Kidney epithelial cell (primary cell): ENCODE results near the gene TUBA3E. TPM values are rescaled to one million over a fixed set of nuclear protein-coding genes. Genes with fewer than 3 reads are reported as not detected.
"Not testable (repeated sequence)": the region's sequence is repeated elsewhere in the genome, so short reads cannot be mapped to it uniquely, and the experiment has no call there.

Experiments used
- DNase-seq: peaks from one replicate; pipeline ENCODE4 v3.0.0-alpha.2; 2010; ENCODE audit warnings: low read depth
- H3K27me3 ChIP-seq: 2 replicates; pipeline ENCODE4 v1.6.0; 2011; ENCODE audit warnings: low read length; ENCODE audit not compliant: control insufficient read depth, insufficient read depth
- H3K36me3 ChIP-seq: 2 replicates; pipeline ENCODE4 v1.5.1; 2011; ENCODE audit warnings: low read length; ENCODE audit not compliant: control insufficient read depth, insufficient read depth
- H3K4me3 ChIP-seq: 2 replicates; pipeline ENCODE4 v1.5.1; 2011; ENCODE audit warnings: low read depth, mild to moderate bottlenecking, control low read depth, low read length
- CTCF ChIP-seq: IDR thresholded peaks from 2 replicates; pipeline ENCODE4 v1.5.1; 2011; ENCODE audit warnings: mild to moderate bottlenecking, moderate library complexity, low read length, control low read depth, inconsistent platforms; ENCODE audit not compliant: insufficient read depth, poor library complexity, severe bottlenecking
- total RNA-seq: library from RNA; depleted of rRNA; stranded (reverse); fragments of >200 nt; gene quantifications from 2 replicates; pipeline ENCODE4 v1.2.3, GENCODE V29; 2015

TUBA3E gene
- total RNA-seq, 1 donor from 2014 or later, result not detected

GRCh38 chr2:130169896-130170295 lies 28.3 kb downstream of the TUBA3E start:
- Histone ChIP-seq H3K4me3 (no peak overlapping the region), H3K36me3 (no peaks in the 10 kb centered on the region), H3K27me3 (no peaks in the 10 kb centered on the region)
- TF ChIP-seq CTCF, result no peak
- no peak for DNase-seq

GRCh38 chr2:130169163-130169562 lies 29.1 kb downstream of the TUBA3E start:
- not testable (repeated sequence) for H3K27me3 ChIP-seq, H3K4me3 ChIP-seq, DNase-seq, H3K36me3 ChIP-seq

- DNase-seq, H3K36me3 ChIP-seq: not testable (repeated sequence)
Measured at GRCh38 chr2:130166611-130167010, 31.6 kb downstream of the TUBA3E start.

GRCh38 chr2:130165293-130166016 lies 32.8 kb downstream of the TUBA3E start:
- no peak overlapping the region for H3K4me3 ChIP-seq
- no peaks in the 10 kb centered on the region for H3K36me3 ChIP-seq
- TF ChIP-seq CTCF, result no peak
- H3K27me3 ChIP-seq, result no peaks in the 10 kb centered on the region
- DNase-seq, result no peak

More at GRCh38 chr2:130166611-130167010, 31.6 kb downstream of the TUBA3E start:
- H3K27me3 ChIP-seq, H3K4me3 ChIP-seq: not testable (repeated sequence)

- no peak for TF ChIP-seq CTCF
- Histone ChIP-seq H3K27me3 (no peaks in the 10 kb centered on the region), H3K36me3 (no peaks in the 10 kb centered on the region), H3K4me3 (no peak overlapping the region)
- no peak for DNase-seq
Measured at GRCh38 chr2:130162968-130163367, 35.3 kb downstream of the TUBA3E start.

- not testable (repeated sequence) for H3K27me3 ChIP-seq, H3K4me3 ChIP-seq, DNase-seq, H3K36me3 ChIP-seq
Measured at GRCh38 chr2:130162486-130162885, 35.8 kb downstream of the TUBA3E start.

GRCh38 chr2:130160838-130161705 lies 37.2 kb downstream of the TUBA3E start:
- H3K36me3 ChIP-seq, H3K27me3 ChIP-seq, H3K4me3 ChIP-seq: not testable (repeated sequence)
- DNase-seq, result peak; percentile 23
- peak; percentile 41 for TF ChIP-seq CTCF
